Upper lobe of right lung (tissue), 1 donor: Measurements from ENCODE around the gene NDUFA13. TPM values are rescaled to one million over a fixed set of nuclear protein-coding genes. Genes with fewer than 3 reads are reported as not detected.

Experiments used
- ATAC-seq: fragments of 200-7000 bp; cut with Tn5 transposase; one replicate; pipeline ENCODE4 v1.9.1; 2020; ENCODE audit warnings: mild to moderate bottlenecking, moderate library complexity
- DNase-seq: peaks from one replicate; pipeline ENCODE4 v3.0.0-alpha.2; 2020
- H3K27ac ChIP-seq: fragments of 200-600 bp; one replicate; pipeline ENCODE4 v1.8.0; 2022
- H3K27me3 ChIP-seq: fragments of 200-600 bp; one replicate; pipeline ENCODE4 v1.8.0; 2022; ENCODE audit warnings: mild to moderate bottlenecking
- H3K36me3 ChIP-seq: fragments of 200-600 bp; one replicate; pipeline ENCODE4 v1.8.0; 2022
- H3K4me1 ChIP-seq: fragments of 200-600 bp; one replicate; pipeline ENCODE4 v1.8.0; 2022
- H3K4me3 ChIP-seq: fragments of 200-600 bp; one replicate; pipeline ENCODE4 v1.8.0; 2022; ENCODE audit warnings: mild to moderate bottlenecking
- H3K9me3 ChIP-seq: fragments of 200-600 bp; one replicate; pipeline ENCODE4 v1.8.0; 2022
- CTCF ChIP-seq: fragments of 200-600 bp; IDR thresholded peaks from one replicate; pipeline ENCODE4 v1.8.0; 2022; ENCODE audit warnings: antibody characterized with exemption
- intact Hi-C: fragments of 100-400 bp; cut with DNase I; formaldehyde crosslinking; loops from one replicate; pipeline ENCODE4 v1.11.0; 2022
- total RNA-seq: library from RNA; stranded (reverse); fragmentation: NEBNext Ultra II Directional; extraction: Animal tissue kit (Norgen Biotek cat#: 25700); gene quantifications from one replicate; pipeline ENCODE4 v1.2.1, GENCODE V29; 2021
- donor health status: DM: no; HTN: yes; CAD: no; lungs with severe emphysema.

The NDUFA13 gene
- total RNA-seq, 1 donor from 2014 or later: 207 TPM

- Histone ChIP-seq H3K4me1 (no peaks in the 10 kb centered on the region), H3K27ac (no peak overlapping the region), H3K36me3 (peaks cover 72% of the 10 kb centered on the region), H3K9me3 (no peaks in the 10 kb centered on the region), H3K27me3 (no peaks in the 10 kb centered on the region), H3K4me3 (no peak overlapping the region)
- no peak for TF ChIP-seq CTCF
- DNase-seq (no peak), ATAC-seq (no peak)
- intact Hi-C loops: no loop called here
These were observed 11.0 kb upstream of the NDUFA13 start for GRCh38 chr19:19504754-19505668.

- no peak for TF ChIP-seq CTCF
- H3K9me3 ChIP-seq: no peaks in the 10 kb centered on the region
- no peak for DNase-seq
- ATAC-seq: no peak
- H3K27me3 ChIP-seq: no peaks in the 10 kb centered on the region
- peaks cover 64% of the 10 kb centered on the region for H3K36me3 ChIP-seq
- intact Hi-C loops: no loop called here
- no peak overlapping the region for H3K4me3 ChIP-seq
- H3K4me1 ChIP-seq: no peaks in the 10 kb centered on the region
- no peak overlapping the region for H3K27ac ChIP-seq
These were observed 10.2 kb upstream of the NDUFA13 start for GRCh38 chr19:19505669-19506326.

GRCh38 chr19:19506592-19506991 is 9.4 kb upstream of the NDUFA13 start:
- no peak overlapping the region for H3K27ac ChIP-seq
- H3K4me3 ChIP-seq: no peak overlapping the region
- H3K4me1 ChIP-seq: no peaks in the 10 kb centered on the region
- DNase-seq: no peak
- TF ChIP-seq CTCF: no peak
- no peaks in the 10 kb centered on the region for H3K9me3 ChIP-seq
- ATAC-seq: no peak
- H3K27me3 ChIP-seq: no peaks in the 10 kb centered on the region
- H3K36me3 ChIP-seq: peaks cover 56% of the 10 kb centered on the region
- intact Hi-C loops: no loop called here

GRCh38 chr19:19507354-19507753 is 8.7 kb upstream of the NDUFA13 start:
- Histone ChIP-seq H3K4me1 (no peaks in the 10 kb centered on the region), H3K36me3 (peaks cover 49% of the 10 kb centered on the region), H3K27ac (no peak overlapping the region), H3K9me3 (no peaks in the 10 kb centered on the region), H3K27me3 (no peaks in the 10 kb centered on the region), H3K4me3 (no peak overlapping the region)
- no peak for TF ChIP-seq CTCF
- intact Hi-C loops: no loop called here
- no peak for ATAC-seq
- no peak for DNase-seq

GRCh38 chr19:19508217-19508616 is 7.8 kb upstream of the NDUFA13 start:
- no peak for ATAC-seq

More at GRCh38 chr19:19508217-19508616, 7.8 kb upstream of the NDUFA13 start:
- Histone ChIP-seq H3K27me3 (no peaks in the 10 kb centered on the region), H3K4me1 (no peaks in the 10 kb centered on the region), H3K27ac (no peak overlapping the region), H3K36me3 (peaks cover 40% of the 10 kb centered on the region), H3K4me3 (no peak overlapping the region), H3K9me3 (no peaks in the 10 kb centered on the region)
- no peak for DNase-seq
- intact Hi-C loops: no loop called here
- no peak for TF ChIP-seq CTCF
